Activated naive CD8-positive, alpha-beta T cell treated with anti-CD3 and anti-CD28 coated beads, Interleukin-2, amount 10 ng/mL, durations not matched to agents 7 days and 5 days (primary cell): Measurements from ENCODE around the gene GART. TPM values are rescaled to one million over a fixed set of nuclear protein-coding genes. Genes with fewer than 3 reads are reported as not detected.
A peak's percentile ranks its signal among the peaks of the same experiment; 100 is the strongest.

Experiments
- ATAC-seq: fragments of 150-1000 bp; cut with Tn5 transposase; one replicate; pipeline ENCODE4 v1.10.0; 2021; ENCODE audit warnings: low read depth, moderate library complexity
- POLR2A ChIA-PET: fragments of 350-600 bp; sonication (Branson Sonifier 250); formaldehyde crosslinking; loops from one replicate; lab custom pipeline; 2021; ENCODE audit warnings: antibody characterized with exemption; lab: Charles Lee
- DNase-seq: peaks from one replicate; pipeline ENCODE4 v3.0.0; 2021
- H3K27ac Mint-ChIP-seq: one replicate; pipeline ENCODE4 v1.8.0; 2022; ENCODE audit warnings: mild to moderate bottlenecking, mixed read lengths
- H3K27me3 Mint-ChIP-seq: one replicate; pipeline ENCODE4 v1.8.0; 2022; ENCODE audit warnings: mild to moderate bottlenecking, moderate library complexity, mixed read lengths
- H3K36me3 Mint-ChIP-seq: one replicate; pipeline ENCODE4 v1.8.0; 2021; ENCODE audit warnings: mild to moderate bottlenecking, mixed read lengths
- H3K4me1 Mint-ChIP-seq: one replicate; pipeline ENCODE4 v1.8.0; 2021; ENCODE audit warnings: mixed read lengths
- H3K4me3 Mint-ChIP-seq: one replicate; pipeline ENCODE4 v1.8.0; 2022; ENCODE audit warnings: mild to moderate bottlenecking, moderate library complexity, mixed read lengths
- H3K9me3 Mint-ChIP-seq: one replicate; pipeline ENCODE4 v1.8.0; 2021; ENCODE audit warnings: mixed read lengths
- total RNA-seq, 2 experiments: library from RNA; stranded (reverse); gene quantifications; one replicate each; pipeline ENCODE4 v1.2.3, GENCODE V29; 2021

GART gene
- total RNA-seq, 2 experiments from 2014 or later = 102 to 117 TPM

DNA sequence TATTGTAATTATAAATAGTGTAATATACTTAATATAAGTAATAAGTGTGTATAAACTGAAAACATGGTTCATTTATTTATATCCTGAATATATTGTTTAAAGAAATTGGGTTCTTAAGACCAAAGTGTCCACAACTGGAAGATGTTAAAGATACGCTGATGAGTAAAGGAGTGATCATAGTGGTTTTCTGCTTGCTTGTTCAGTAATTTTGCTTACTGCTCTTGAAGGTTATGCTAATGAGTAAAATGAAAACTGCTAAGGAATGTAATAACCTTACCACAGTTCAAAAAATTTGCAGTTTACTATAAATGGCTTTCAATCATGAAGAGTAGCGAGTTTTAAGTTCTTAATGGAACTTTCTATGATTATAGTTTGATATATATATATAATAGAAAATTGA is 24.6 kb upstream of the GART start:
- H3K27me3 Mint-ChIP-seq = no peaks in the 10 kb centered on the region
- H3K9me3 Mint-ChIP-seq = no peaks in the 10 kb centered on the region
- H3K4me3 Mint-ChIP-seq = no peak overlapping the region
- no peak for DNase-seq
- peaks cover 9% of the 10 kb centered on the region for H3K4me1 Mint-ChIP-seq
- POLR2A ChIA-PET = interaction anchor here (1.4 kb wide), 1 partner anchor 22 kb away, joined by 5 read pairs; the partner anchor contains the start of gene DONSON
- H3K27ac Mint-ChIP-seq = no peak overlapping the region
- no peak for ATAC-seq
- peaks cover 25% of the 10 kb centered on the region for H3K36me3 Mint-ChIP-seq

DNA sequence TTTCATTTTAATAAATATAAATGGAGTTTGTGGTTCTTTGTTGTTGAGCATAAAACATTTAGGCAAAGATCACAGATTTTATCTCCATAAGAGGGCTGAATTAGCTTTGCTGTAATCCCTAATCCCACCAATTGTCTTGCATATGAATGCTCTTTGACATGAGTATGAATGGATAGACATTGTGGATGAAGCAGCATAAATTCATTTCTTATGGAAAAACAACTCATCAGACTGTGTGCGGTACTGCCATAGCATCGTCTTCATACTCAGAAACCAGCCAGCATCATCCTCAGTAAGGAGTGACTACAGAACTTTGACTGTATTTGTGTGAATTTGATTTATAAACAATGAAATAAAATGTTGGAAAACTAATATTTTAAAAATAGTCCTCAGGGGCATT is 20.5 kb upstream of the GART start:
- Mint-ChIP-seq H3K27me3 (no peaks in the 10 kb centered on the region), H3K4me3 (no peak overlapping the region), H3K9me3 (no peaks in the 10 kb centered on the region), H3K27ac (no peak overlapping the region), H3K4me1 (peaks cover 8% of the 10 kb centered on the region), H3K36me3 (peaks cover 29% of the 10 kb centered on the region)
- DNase-seq (no peak), ATAC-seq (no peak)
- POLR2A ChIA-PET = no interaction called here

- Mint-ChIP-seq H3K36me3 (peaks cover 38% of the 10 kb centered on the region), H3K27ac (peak overlapping the region; percentile 2), H3K4me3 (no peak overlapping the region), H3K9me3 (no peaks in the 10 kb centered on the region), H3K27me3 (no peaks in the 10 kb centered on the region), H3K4me1 (peaks cover 10% of the 10 kb centered on the region)
- no peak for ATAC-seq
- POLR2A ChIA-PET = no interaction called here
- DNase-seq = no peak
These were observed 19.5 kb upstream of the GART start for GRCh38 chr21:33561373-33561772.

GRCh38 chr21:33560965-33561364 is 19.0 kb upstream of the GART start:
- Mint-ChIP-seq H3K4me3 (no peak overlapping the region), H3K36me3 (peaks cover 42% of the 10 kb centered on the region), H3K9me3 (no peaks in the 10 kb centered on the region), H3K4me1 (peaks cover 12% of the 10 kb centered on the region), H3K27ac (no peak overlapping the region), H3K27me3 (no peaks in the 10 kb centered on the region)
- ATAC-seq (no peak), DNase-seq (no peak)
- POLR2A ChIA-PET = no interaction called here

- H3K4me1 Mint-ChIP-seq = peaks cover 20% of the 10 kb centered on the region
- DNase-seq = no peak
- POLR2A ChIA-PET = no interaction called here
These were observed 17.9 kb upstream of the GART start for GRCh38 chr21:33559813-33560212.

DNA sequence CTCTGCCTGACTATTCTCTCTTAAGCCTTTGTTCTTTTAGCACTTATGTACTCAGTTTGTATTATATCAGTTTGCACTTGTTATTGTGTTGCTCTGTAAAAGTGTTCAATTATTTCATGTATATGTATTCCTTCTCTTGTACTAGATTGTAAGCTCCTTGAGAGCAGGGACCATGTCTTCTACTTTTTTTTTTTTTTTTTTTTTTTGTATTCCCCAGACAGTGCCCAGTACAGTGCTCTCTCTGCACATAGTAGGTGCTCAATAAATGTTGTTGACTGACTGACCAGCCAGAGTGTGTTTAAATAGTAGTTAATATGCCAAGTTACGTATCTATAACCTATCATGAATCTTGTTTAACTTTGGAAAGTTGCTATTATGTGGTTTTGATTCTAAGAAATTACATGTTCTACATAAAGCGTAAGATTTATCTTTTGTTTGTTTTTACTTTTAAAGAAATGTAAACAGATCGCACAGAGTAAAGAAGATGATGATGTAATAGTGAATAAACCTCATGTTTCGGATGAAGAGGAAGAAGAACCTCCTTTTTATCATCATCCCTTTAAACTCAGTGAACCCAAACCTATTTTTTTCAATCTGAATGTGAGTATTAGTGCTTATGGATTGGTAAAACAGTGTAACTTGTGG is 17.0 kb upstream of the GART start:
- POLR2A ChIA-PET = no interaction called here
- no peak overlapping the region for H3K4me3 Mint-ChIP-seq
- H3K36me3 Mint-ChIP-seq = peaks cover 55% of the 10 kb centered on the region
- H3K27ac Mint-ChIP-seq = no peak overlapping the region
- ATAC-seq = no peak
- peaks cover 24% of the 10 kb centered on the region for H3K4me1 Mint-ChIP-seq
- no peak for DNase-seq
- H3K27me3 Mint-ChIP-seq = no peaks in the 10 kb centered on the region
- H3K9me3 Mint-ChIP-seq = no peaks in the 10 kb centered on the region

More at GRCh38 chr21:33559813-33560212, 17.9 kb upstream of the GART start:
- Mint-ChIP-seq H3K9me3 (no peaks in the 10 kb centered on the region), H3K27me3 (no peaks in the 10 kb centered on the region), H3K36me3 (peaks cover 47% of the 10 kb centered on the region), H3K27ac (no peak overlapping the region), H3K4me3 (no peak overlapping the region)
- no peak for ATAC-seq

GRCh38 chr21:33557447-33557846 is 15.5 kb upstream of the GART start:
- DNase-seq (no peak), ATAC-seq (no peak)
- peaks cover 64% of the 10 kb centered on the region for H3K36me3 Mint-ChIP-seq
- H3K4me1 Mint-ChIP-seq = peaks cover 21% of the 10 kb centered on the region
- H3K27me3 Mint-ChIP-seq = no peaks in the 10 kb centered on the region
- H3K4me3 Mint-ChIP-seq = no peak overlapping the region
- no peak overlapping the region for H3K27ac Mint-ChIP-seq
- no peaks in the 10 kb centered on the region for H3K9me3 Mint-ChIP-seq
- POLR2A ChIA-PET = interaction anchor here (2.1 to 2.9 kb wide), 2 partner anchors 15 to 31 kb away, joined by 9 to 10 read pairs; partner anchors contain the start of genes DONSON, GART and SON

GRCh38 chr21:33554982-33555344 is 13.0 kb upstream of the GART start:
- Mint-ChIP-seq H3K9me3 (no peaks in the 10 kb centered on the region), H3K27ac (no peak overlapping the region), H3K4me1 (peaks cover 23% of the 10 kb centered on the region), H3K36me3 (peaks cover 66% of the 10 kb centered on the region), H3K27me3 (no peaks in the 10 kb centered on the region), H3K4me3 (no peak overlapping the region)
- ATAC-seq (no peak), DNase-seq (no peak)
- POLR2A ChIA-PET = interaction anchor here (2.9 kb wide), 1 partner anchor 34 kb away, joined by 10 read pairs; the partner anchor contains the start of gene DONSON

- no peak overlapping the region for H3K4me3 Mint-ChIP-seq
- H3K9me3 Mint-ChIP-seq = no peaks in the 10 kb centered on the region
- POLR2A ChIA-PET = interaction anchor here (2.9 kb wide), 1 partner anchor 34 kb away, joined by 10 read pairs; the partner anchor contains the start of gene DONSON
- peaks cover 65% of the 10 kb centered on the region for H3K36me3 Mint-ChIP-seq
- H3K27me3 Mint-ChIP-seq = no peaks in the 10 kb centered on the region
- DNase-seq (no peak), ATAC-seq (no peak)
- no peak overlapping the region for H3K27ac Mint-ChIP-seq
- H3K4me1 Mint-ChIP-seq = peaks cover 23% of the 10 kb centered on the region
These were observed 12.5 kb upstream of the GART start for GRCh38 chr21:33554236-33554981.

DNA sequence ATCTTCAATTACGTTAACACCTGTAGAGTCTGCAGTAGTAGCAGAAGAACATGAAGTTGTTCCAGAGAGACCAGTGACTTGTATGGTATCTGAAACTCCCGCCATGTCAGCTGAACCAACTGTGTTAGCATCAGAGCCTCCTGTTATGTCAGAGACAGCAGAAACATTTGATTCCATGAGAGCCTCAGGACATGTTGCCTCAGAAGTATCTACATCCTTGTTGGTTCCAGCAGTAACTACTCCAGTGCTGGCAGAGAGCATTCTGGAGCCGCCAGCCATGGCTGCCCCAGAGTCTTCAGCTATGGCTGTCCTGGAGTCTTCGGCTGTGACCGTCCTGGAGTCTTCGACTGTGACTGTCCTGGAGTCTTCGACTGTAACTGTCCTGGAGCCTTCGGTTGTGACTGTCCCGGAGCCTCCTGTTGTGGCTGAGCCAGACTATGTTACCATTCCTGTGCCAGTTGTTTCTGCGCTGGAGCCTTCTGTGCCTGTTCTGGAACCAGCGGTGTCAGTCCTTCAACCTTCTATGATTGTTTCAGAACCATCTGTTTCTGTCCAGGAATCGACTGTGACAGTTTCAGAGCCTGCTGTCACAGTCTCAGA is 11.2 kb upstream of the GART start:
- ATAC-seq = no peak
- peaks cover 65% of the 10 kb centered on the region for H3K36me3 Mint-ChIP-seq
- POLR2A ChIA-PET = no interaction called here
- H3K9me3 Mint-ChIP-seq = no peaks in the 10 kb centered on the region
- H3K4me3 Mint-ChIP-seq = no peak overlapping the region
- peaks cover 23% of the 10 kb centered on the region for H3K4me1 Mint-ChIP-seq
- no peaks in the 10 kb centered on the region for H3K27me3 Mint-ChIP-seq
- no peak for DNase-seq
- H3K27ac Mint-ChIP-seq = no peak overlapping the region

- H3K4me3 Mint-ChIP-seq = no peak overlapping the region
- peaks cover 23% of the 10 kb centered on the region for H3K4me1 Mint-ChIP-seq
- no peak overlapping the region for H3K27ac Mint-ChIP-seq
- DNase-seq (no peak), ATAC-seq (no peak)
- POLR2A ChIA-PET = interaction anchor here (0.7 to 1.6 kb wide), 3 partner anchors 9 to 781 kb away, joined by 6 to 9 read pairs (median 8); partner anchors contain the start of genes GART, PAXBP1 and SON
- peaks cover 62% of the 10 kb centered on the region for H3K36me3 Mint-ChIP-seq
- H3K27me3 Mint-ChIP-seq = no peaks in the 10 kb centered on the region
- H3K9me3 Mint-ChIP-seq = no peaks in the 10 kb centered on the region
These were observed 10.4 kb upstream of the GART start for GRCh38 chr21:33552093-33552998.

DNA sequence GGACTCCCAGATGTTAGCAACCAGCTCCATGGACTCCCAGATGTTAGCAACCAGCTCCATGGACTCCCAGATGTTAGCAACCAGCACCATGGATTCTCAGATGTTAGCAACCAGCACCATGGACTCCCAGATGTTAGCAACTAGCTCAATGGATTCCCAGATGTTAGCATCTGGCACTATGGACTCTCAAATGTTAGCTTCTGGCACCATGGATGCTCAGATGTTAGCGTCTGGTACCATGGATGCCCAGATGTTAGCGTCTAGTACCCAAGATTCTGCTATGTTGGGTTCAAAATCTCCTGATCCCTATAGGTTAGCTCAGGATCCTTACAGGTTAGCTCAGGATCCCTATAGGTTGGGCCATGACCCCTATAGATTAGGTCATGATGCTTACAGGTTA is 9.7 kb upstream of the GART start:
- DNase-seq (no peak), ATAC-seq (no peak)
- Mint-ChIP-seq H3K4me1 (peaks cover 24% of the 10 kb centered on the region), H3K27ac (no peak overlapping the region), H3K36me3 (peaks cover 60% of the 10 kb centered on the region), H3K9me3 (no peaks in the 10 kb centered on the region), H3K27me3 (no peaks in the 10 kb centered on the region), H3K4me3 (no peak overlapping the region)
- POLR2A ChIA-PET = interaction anchor here (0.7 to 1.6 kb wide), 4 partner anchors 8 to 780 kb away, joined by 4 to 9 read pairs (median 7); partner anchors contain the start of genes DONSON, GART, PAXBP1 and SON
